K562 (cell line): Measurements from ENCODE around the gene MBD5. TPM values are rescaled to one million over a fixed set of nuclear protein-coding genes. Genes with fewer than 3 reads are reported as not detected.
A peak's percentile ranks its signal among the peaks of the same experiment; 100 is the strongest.

Experiments
- C11orf30 ChIP-seq: fragments of 450-650 bp; IDR thresholded peaks from 2 replicates; pipeline ENCODE4 v1.6.1; 2016; ENCODE audit warnings: low read depth, mild to moderate bottlenecking
- DACH1 ChIP-seq: fragments of 450-650 bp; IDR thresholded peaks from 2 replicates; pipeline ENCODE4 v1.6.1; 2018; ENCODE audit not compliant: partially characterized antibody
- DNMT1 ChIP-seq: fragments of 450-650 bp; IDR thresholded peaks from 2 replicates; pipeline ENCODE4 v1.6.1; 2016; ENCODE audit warnings: antibody characterized with exemption, mild to moderate bottlenecking
- ETS2 ChIP-seq: IDR thresholded peaks from 2 replicates; pipeline ENCODE4 v1.6.1; 2016; ENCODE audit warnings: borderline replicate concordance, missing genetic modification characterization, mild to moderate bottlenecking, moderate library complexity, missing compliant biosample characterization; ENCODE audit not compliant: poor library complexity, severe bottlenecking
- MCM2 ChIP-seq: fragments of 450-650 bp; IDR thresholded peaks from 2 replicates; pipeline ENCODE4 v1.6.1; 2017; ENCODE audit warnings: low read depth, mild to moderate bottlenecking
- POLR2H ChIP-seq: IDR thresholded peaks from 2 replicates; pipeline ENCODE4 v1.6.1; 2016; ENCODE audit warnings: missing genetic modification characterization, low read depth, mild to moderate bottlenecking, control low read depth, missing compliant biosample characterization, moderate library complexity
- SAFB ChIP-seq: fragments of 200-400 bp; formaldehyde crosslinking; IDR thresholded peaks from 2 replicates; pipeline ENCODE4 v1.6.1; 2017; ENCODE audit warnings: low read depth, low read length, borderline replicate concordance
- SMAD1 ChIP-seq: fragments of 150-350 bp; IDR thresholded peaks from 2 replicates; pipeline ENCODE4 v1.6.1; 2014; ENCODE audit warnings: low read length, low read depth; ENCODE audit not compliant: partially characterized antibody
- SMARCB1 ChIP-seq: IDR thresholded peaks from 2 replicates; pipeline ENCODE4 v1.6.1; 2011; ENCODE audit warnings: improper control_type of control experiment, low read depth; ENCODE audit not compliant: insufficient read length
- TAF9B ChIP-seq: fragments of 450-650 bp; IDR thresholded peaks from 2 replicates; pipeline ENCODE4 v1.6.1; 2018; ENCODE audit warnings: mild to moderate bottlenecking; ENCODE audit not compliant: partially characterized antibody
- ZFP36 ChIP-seq: fragments of 150-350 bp; IDR thresholded peaks from 2 replicates; pipeline ENCODE4 v1.6.1; 2018; ENCODE audit warnings: low read length, low read depth; ENCODE audit not compliant: partially characterized antibody
- ZNF644 ChIP-seq: fragments of 200-800 bp; sonication (Bioruptor generic); IDR thresholded peaks from 2 replicates; pipeline ENCODE4 v1.6.1; 2016; ENCODE audit warnings: low read depth, missing genetic modification characterization, missing compliant biosample characterization
- polyA plus RNA-seq, 8 experiments: library from polyadenylated mRNA; depleted of rRNA in 4 of 8; stranded (reverse) in 5 of 8; unstranded in 3 of 8; fragments of >200 nt; fragmentation: Nextera tagmentation in 2 of 8; fragmentation: Illumina TruSeq in 1 of 8; extraction: Ambion mirVana in 2 of 8; extraction: Trizol in 1 of 8; gene quantifications; 2 replicates each; pipeline versions ENCODE4 v1.2.1 to v1.2.3, GENCODE V29; 2011 to 2014; ENCODE audit warnings: inconsistent platforms in 1 of 8, missing spikeins in 1 of 8
- total RNA-seq, 7 experiments: library from RNA; depleted of rRNA in 6 of 7; stranded (reverse); fragments of >200 nt in 6 of 7; fragmentation: Illumina TruSeq in 2 of 7; extraction: Trizol in 2 of 7; gene quantifications; 2 replicates each; pipeline versions ENCODE4 v1.2.1 to v1.2.3, GENCODE V29; 2011 to 2021; ENCODE audit warnings: low replicate concordance in 1 of 7
- TF ChIP-seq, protein P1 (sequence below): sonication (generic); formaldehyde crosslinking; IDR thresholded peaks from 2 replicates; pipeline ENCODE4 v1.8.0; 2023; ENCODE audit warnings: mild to moderate bottlenecking, missing genetic modification reagents
- TF ChIP-seq, protein P2 (sequence below): fragments of 150-350 bp; IDR thresholded peaks from 2 replicates; pipeline ENCODE4 v1.6.1; 2014; ENCODE audit warnings: low read depth, mild to moderate bottlenecking, low read length, borderline replicate concordance
- TF ChIP-seq, protein P3 (sequence below): fragments of 250-450 bp; sonication (Bioruptor Pico); IDR thresholded peaks from 2 replicates; pipeline ENCODE4 v1.5.0; 2021; ENCODE audit warnings: mild to moderate bottlenecking, moderate library complexity
- TF ChIP-seq, protein P4 (sequence below): IDR thresholded peaks from 3 replicates; pipeline ENCODE4 v1.6.1; 2011; ENCODE audit warnings: borderline replicate concordance, mild to moderate bottlenecking; ENCODE audit not compliant: insufficient read length, insufficient read depth

The MBD5 gene
- total and polyA plus RNA-seq, 9 of the 15 experiments (the other 6 are each of a cell fraction or from before 2014, with no cell fraction given), result 3.4 to 14.5 (median 9.0) TPM

DNA sequence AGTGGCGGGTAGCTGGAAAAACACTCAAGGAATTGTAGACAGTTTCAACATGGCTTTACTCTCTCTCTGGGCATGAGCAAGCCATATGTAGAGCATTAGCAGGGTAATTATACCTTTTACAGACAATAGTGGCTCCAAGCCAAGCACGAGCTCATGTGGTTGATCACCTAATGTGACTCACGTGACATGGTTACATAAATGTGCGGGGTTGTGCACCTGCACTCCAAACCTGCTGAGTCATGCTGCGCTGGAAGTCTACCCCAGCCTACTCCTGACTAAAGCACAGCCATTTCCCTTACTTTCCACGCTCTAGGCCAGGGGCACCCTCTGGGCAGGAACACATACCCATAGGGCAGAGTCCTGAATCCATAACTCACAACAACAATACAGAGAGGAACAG, 232.8 kb downstream of the MBD5 start (continued):
- TF ChIP-seq, protein P1, sequence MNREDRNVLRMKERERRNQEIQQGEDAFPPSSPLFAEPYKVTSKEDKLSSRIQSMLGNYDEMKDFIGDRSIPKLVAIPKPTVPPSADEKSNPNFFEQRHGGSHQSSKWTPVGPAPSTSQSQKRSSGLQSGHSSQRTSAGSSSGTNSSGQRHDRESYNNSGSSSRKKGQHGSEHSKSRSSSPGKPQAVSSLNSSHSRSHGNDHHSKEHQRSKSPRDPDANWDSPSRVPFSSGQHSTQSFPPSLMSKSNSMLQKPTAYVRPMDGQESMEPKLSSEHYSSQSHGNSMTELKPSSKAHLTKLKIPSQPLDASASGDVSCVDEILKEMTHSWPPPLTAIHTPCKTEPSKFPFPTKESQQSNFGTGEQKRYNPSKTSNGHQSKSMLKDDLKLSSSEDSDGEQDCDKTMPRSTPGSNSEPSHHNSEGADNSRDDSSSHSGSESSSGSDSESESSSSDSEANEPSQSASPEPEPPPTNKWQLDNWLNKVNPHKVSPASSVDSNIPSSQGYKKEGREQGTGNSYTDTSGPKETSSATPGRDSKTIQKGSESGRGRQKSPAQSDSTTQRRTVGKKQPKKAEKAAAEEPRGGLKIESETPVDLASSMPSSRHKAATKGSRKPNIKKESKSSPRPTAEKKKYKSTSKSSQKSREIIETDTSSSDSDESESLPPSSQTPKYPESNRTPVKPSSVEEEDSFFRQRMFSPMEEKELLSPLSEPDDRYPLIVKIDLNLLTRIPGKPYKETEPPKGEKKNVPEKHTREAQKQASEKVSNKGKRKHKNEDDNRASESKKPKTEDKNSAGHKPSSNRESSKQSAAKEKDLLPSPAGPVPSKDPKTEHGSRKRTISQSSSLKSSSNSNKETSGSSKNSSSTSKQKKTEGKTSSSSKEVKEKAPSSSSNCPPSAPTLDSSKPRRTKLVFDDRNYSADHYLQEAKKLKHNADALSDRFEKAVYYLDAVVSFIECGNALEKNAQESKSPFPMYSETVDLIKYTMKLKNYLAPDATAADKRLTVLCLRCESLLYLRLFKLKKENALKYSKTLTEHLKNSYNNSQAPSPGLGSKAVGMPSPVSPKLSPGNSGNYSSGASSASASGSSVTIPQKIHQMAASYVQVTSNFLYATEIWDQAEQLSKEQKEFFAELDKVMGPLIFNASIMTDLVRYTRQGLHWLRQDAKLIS (CRISPR knock-in tag), result no peak
- TF ChIP-seq ZFP36 (peak; percentile 55), DACH1 (no peak), C11orf30 (0 out of 2 replicates have a peak, but pooled peaks have one; percentile 19), ETS2 (tag) (no peak), POLR2H (no peak), SMARCB1 (no peak), MCM2 (no peak), TAF9B (no peak), SMAD1 (no peak), SAFB (no peak), ZNF644 (tag) (no peak), DNMT1 (no peak)
- TF ChIP-seq, protein P2, sequence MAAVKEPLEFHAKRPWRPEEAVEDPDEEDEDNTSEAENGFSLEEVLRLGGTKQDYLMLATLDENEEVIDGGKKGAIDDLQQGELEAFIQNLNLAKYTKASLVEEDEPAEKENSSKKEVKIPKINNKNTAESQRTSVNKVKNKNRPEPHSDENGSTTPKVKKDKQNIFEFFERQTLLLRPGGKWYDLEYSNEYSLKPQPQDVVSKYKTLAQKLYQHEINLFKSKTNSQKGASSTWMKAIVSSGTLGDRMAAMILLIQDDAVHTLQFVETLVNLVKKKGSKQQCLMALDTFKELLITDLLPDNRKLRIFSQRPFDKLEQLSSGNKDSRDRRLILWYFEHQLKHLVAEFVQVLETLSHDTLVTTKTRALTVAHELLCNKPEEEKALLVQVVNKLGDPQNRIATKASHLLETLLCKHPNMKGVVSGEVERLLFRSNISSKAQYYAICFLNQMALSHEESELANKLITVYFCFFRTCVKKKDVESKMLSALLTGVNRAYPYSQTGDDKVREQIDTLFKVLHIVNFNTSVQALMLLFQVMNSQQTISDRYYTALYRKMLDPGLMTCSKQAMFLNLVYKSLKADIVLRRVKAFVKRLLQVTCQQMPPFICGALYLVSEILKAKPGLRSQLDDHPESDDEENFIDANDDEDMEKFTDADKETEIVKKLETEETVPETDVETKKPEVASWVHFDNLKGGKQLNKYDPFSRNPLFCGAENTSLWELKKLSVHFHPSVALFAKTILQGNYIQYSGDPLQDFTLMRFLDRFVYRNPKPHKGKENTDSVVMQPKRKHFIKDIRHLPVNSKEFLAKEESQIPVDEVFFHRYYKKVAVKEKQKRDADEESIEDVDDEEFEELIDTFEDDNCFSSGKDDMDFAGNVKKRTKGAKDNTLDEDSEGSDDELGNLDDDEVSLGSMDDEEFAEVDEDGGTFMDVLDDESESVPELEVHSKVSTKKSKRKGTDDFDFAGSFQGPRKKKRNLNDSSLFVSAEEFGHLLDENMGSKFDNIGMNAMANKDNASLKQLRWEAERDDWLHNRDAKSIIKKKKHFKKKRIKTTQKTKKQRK, result peak; percentile 72
- TF ChIP-seq, protein P3, sequence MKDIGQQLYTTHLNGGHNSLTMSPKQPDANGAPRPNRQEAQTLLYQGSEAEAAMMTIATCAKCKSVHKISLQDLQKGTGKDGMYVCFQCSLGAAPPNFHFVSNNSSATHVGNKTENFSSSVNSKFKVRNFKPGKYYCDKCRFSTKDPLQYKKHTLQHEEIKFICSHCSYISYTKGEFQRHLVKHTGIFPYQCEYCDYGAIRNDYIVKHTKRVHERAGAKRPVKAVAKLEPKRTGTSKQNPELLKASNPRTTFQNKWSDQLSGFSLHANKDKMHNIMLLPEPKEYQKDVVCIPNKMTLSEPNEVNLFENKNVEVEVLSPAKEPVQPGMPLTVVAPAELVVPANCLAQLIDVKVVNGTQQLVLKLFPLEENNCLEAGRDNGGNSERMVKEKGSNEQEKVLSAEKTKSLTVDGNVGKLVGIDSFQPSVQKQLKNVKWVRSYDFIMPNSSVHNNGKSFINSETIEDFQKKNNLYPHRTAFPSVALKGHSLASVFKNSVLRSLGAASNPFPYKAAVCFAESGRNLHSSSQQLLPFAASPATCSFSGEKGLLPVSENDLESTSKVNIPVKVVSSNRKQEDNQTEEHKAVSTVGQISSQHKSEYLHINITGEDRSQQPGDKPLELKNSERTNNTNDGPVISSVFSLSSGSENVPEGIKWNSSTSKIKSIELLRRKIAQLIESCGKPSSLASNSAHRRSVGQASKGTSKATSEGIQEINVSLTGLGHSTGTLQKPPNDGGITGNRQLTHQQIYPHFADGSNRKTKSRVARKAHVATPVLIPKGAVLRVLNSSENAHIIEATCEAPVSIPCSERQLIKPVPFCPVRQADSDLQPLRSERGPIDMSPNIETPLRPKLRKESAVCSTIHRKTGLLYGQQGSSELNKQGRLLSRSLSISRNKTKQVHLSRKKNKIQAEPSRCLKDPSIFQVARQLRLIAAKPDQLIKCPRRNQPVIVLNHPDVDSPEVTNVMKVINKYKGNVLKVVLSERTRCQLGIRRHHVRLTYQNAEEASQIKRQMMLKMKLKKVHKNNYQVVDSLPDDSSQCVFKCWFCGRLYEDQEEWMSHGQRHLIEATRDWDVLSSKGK (CRISPR knock-in tag), result no peak
- TF ChIP-seq, protein P4, sequence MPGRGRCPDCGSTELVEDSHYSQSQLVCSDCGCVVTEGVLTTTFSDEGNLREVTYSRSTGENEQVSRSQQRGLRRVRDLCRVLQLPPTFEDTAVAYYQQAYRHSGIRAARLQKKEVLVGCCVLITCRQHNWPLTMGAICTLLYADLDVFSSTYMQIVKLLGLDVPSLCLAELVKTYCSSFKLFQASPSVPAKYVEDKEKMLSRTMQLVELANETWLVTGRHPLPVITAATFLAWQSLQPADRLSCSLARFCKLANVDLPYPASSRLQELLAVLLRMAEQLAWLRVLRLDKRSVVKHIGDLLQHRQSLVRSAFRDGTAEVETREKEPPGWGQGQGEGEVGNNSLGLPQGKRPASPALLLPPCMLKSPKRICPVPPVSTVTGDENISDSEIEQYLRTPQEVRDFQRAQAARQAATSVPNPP, result no peak
